GM19328 (cell line): ENCODE measurements around the gene HEPACAM.
A peak's percentile ranks its signal among the peaks of the same experiment; 100 is the strongest.
"Not testable (repeated sequence)": the region's sequence is repeated elsewhere in the genome, so short reads cannot be mapped to it uniquely, and the experiment has no call there.

Experiments
- ATAC-seq: cut with Tn5 transposase; IDR thresholded peaks from one replicate; pipeline ENCODE4 v1.9.1; 2021; ENCODE audit warnings: mild to moderate bottlenecking, moderate library complexity; ENCODE audit not compliant: unreplicated experiment

HEPACAM gene

GRCh38 chr11:124935548-124936514, at the start of gene HEPACAM:
Gene HEPACAM, minus strand, starts transcription at chr11:124936047. Its CDS starts 41 bp downstream, at chr11:124936006.
- no peak for ATAC-seq

GRCh38 chr11:124984512-124984854, 48.6 kb upstream of the HEPACAM start:
- ATAC-seq, result no peak

GRCh38 chr11:124983674-124984511, 48.0 kb upstream of the HEPACAM start:
- ATAC-seq, result no peak

- no peak for ATAC-seq
Measured at GRCh38 chr11:124982043-124982442, 46.2 kb upstream of the HEPACAM start.

GRCh38 chr11:124978316-124978715, 42.5 kb upstream of the HEPACAM start:
- no peak for ATAC-seq

- ATAC-seq, result no peak
Measured at GRCh38 chr11:124977006-124977405, 41.2 kb upstream of the HEPACAM start.

GRCh38 chr11:124976531-124976930, 40.7 kb upstream of the HEPACAM start:
- no peak for ATAC-seq

- ATAC-seq, result no peak
Measured at GRCh38 chr11:124971810-124972209, 36.0 kb upstream of the HEPACAM start.

- ATAC-seq, result no peak
Measured at GRCh38 chr11:124970925-124971324, 35.1 kb upstream of the HEPACAM start.

- ATAC-seq, result not testable (repeated sequence)
Measured at GRCh38 chr11:124968197-124968596, 32.4 kb upstream of the HEPACAM start.

- peak; percentile 72 for ATAC-seq
Measured at GRCh38 chr11:124961972-124962609, 26.2 kb upstream of the HEPACAM start.

- no peak for ATAC-seq
Measured at GRCh38 chr11:124955035-124955434, 19.2 kb upstream of the HEPACAM start.

- no peak for ATAC-seq
Measured at GRCh38 chr11:124954590-124954955, 18.7 kb upstream of the HEPACAM start.

- peak; percentile 100 for ATAC-seq
Measured at GRCh38 chr11:124953753-124954589, 18.1 kb upstream of the HEPACAM start, which contains the start of gene CCDC15. Gene CCDC15, plus strand, starts transcription at chr11:124954202. Its CDS starts 531 bp downstream, at chr11:124954733.

GRCh38 chr11:124951341-124951740, 15.5 kb upstream of the HEPACAM start:
- no peak for ATAC-seq

GRCh38 chr11:124950601-124951330, 14.9 kb upstream of the HEPACAM start:
- no peak for ATAC-seq

- no peak for ATAC-seq
Measured at GRCh38 chr11:124946735-124947141, 10.9 kb upstream of the HEPACAM start.

GRCh38 chr11:124945826-124946225, 10.0 kb upstream of the HEPACAM start:
- ATAC-seq, result no peak

- no peak for ATAC-seq
Measured at GRCh38 chr11:124944565-124944964, 8.7 kb upstream of the HEPACAM start.

GRCh38 chr11:124943741-124944140, 7.9 kb upstream of the HEPACAM start:
- ATAC-seq, result no peak
